Gastrocnemius medialis (tissue), 4 donors: Measurements from ENCODE around the gene FNDC3B. TPM values are rescaled to one million over a fixed set of nuclear protein-coding genes. Genes with fewer than 3 reads are reported as not detected.

Experiments used
- ATAC-seq, 2 donors: fragments of 150-250 bp; one replicate each; pipeline ENCODE4 v1.9.1; 2016
- DNase-seq, 2 donors: peaks; one replicate each; pipeline ENCODE4 v3.0.0-alpha.2; 2019
- H3K27ac ChIP-seq, 4 donors: fragments of 200-600 bp; sonication (generic); 1 replicate in 1 of 4; 2 replicates in 3 of 4; pipeline ENCODE4 v1.5.1; 2016 to 2018; ENCODE audit warnings: mild to moderate bottlenecking in 2 of 4, moderate library complexity in 1 of 4
- H3K27me3 ChIP-seq, 3 donors: fragments of 200-600 bp; sonication (generic) in 2 of 3; 1 replicate in 1 of 3; 2 replicates in 2 of 3; pipeline versions ENCODE4 v1.5.1 to v1.6.0; 2016 to 2019; ENCODE audit warnings: mild to moderate bottlenecking in 1 of 3, moderate library complexity in 1 of 3
- H3K36me3 ChIP-seq, 2 donors: fragments of 200-600 bp; sonication (generic) in 1 of 2; one replicate each; pipeline ENCODE4 v1.5.1; 2017 to 2018
- H3K4me1 ChIP-seq, 2 donors: fragments of 200-600 bp; sonication (generic) in 1 of 2; one replicate each; pipeline ENCODE4 v1.5.1; 2016 to 2017; ENCODE audit warnings: mild to moderate bottlenecking in 2 of 2
- H3K4me3 ChIP-seq, 4 donors: fragments of 200-600 bp; sonication (generic) in 3 of 4; 1 replicate in 1 of 4; 2 replicates in 3 of 4; pipeline ENCODE4 v1.5.1; 2016 to 2019; ENCODE audit warnings: mild to moderate bottlenecking in 2 of 4
- H3K9me3 ChIP-seq, 3 donors: fragments of 200-600 bp; sonication (generic) in 2 of 3; 1 replicate in 1 of 3; 2 replicates in 2 of 3; pipeline ENCODE4 v1.5.1; 2016 to 2019
- POLR2A ChIP-seq, 2 donors: fragments of 450-650 bp; IDR thresholded peaks; one replicate each; pipeline ENCODE4 v1.6.1; 2017; ENCODE audit warnings: antibody characterized with exemption in 2 of 2, mild to moderate bottlenecking in 2 of 2, moderate library complexity in 2 of 2
- in situ Hi-C, 4 donors: fragments of 200-750 bp; cut with MboI; loops; one replicate each; pipeline versions ENCODE4 v1.15.0 to v1.8.0; 2017; ENCODE audit warnings: low sequenced_read_pairs in 4 of 4
- intact Hi-C: fragments of 100-400 bp; cut with DNase I; formaldehyde crosslinking; loops from one replicate; pipeline ENCODE4 v1.15.1; 2023; ENCODE audit warnings: low total_unique reads
- total RNA-seq, 4 donors: library from RNA; depleted of rRNA; stranded (reverse); fragments of >200 nt; gene quantifications; one replicate each; pipeline versions ENCODE4 v1.1.0 to v1.2.3, GENCODE V29; 2016
- TF ChIP-seq, protein P1 (sequence below), 5 experiments: fragments of 450-650 bp in 3 of 5; fragments of 200-600 bp in 2 of 5; sonication (generic) in 2 of 5; IDR thresholded peaks in 4 of 5; conservative IDR thresholded peaks in 1 of 5; 1 replicate in 4 of 5; 2 replicates in 1 of 5; pipeline ENCODE4 v1.5.1; 2016 to 2019; ENCODE audit warnings: antibody characterized with exemption in 5 of 5, mild to moderate bottlenecking in 3 of 5, moderate library complexity in 3 of 5

The FNDC3B gene
- total RNA-seq, 4 donors from 2014 or later = 42.5 to 110 (median 74.2) TPM

DNA sequence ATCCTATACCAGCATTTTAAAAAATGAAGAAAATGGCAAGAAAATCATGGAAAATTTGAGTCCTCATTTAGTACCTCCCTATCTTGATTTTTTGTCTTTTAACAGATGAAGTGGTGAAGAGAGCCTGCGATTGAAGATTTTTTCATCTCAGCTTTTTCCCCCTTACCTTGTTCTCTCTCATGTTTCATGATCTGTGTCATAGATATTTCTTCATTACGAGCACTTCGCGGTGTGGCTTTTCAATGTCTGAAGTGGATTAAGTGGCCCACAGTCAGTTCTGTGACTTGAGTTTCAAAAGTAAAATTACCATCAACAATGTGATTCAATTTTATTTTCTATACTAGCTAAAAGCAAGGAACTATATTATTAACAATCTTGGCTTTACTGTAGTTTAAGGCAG lies 147.2 kb downstream of the FNDC3B start:
- Histone ChIP-seq H3K4me1 (peaks cover 39 to 53% of the 10 kb centered on the region in 2 donors), H3K4me3 (no peak overlapping the region), H3K36me3 (no peaks in the 10 kb centered on the region), H3K27me3 (no peaks in the 10 kb centered on the region), H3K27ac (peak overlapping the region in 1 of 4 donors; percentile 5), H3K9me3 (no peaks in the 10 kb centered on the region)
- TF ChIP-seq, protein P1, sequence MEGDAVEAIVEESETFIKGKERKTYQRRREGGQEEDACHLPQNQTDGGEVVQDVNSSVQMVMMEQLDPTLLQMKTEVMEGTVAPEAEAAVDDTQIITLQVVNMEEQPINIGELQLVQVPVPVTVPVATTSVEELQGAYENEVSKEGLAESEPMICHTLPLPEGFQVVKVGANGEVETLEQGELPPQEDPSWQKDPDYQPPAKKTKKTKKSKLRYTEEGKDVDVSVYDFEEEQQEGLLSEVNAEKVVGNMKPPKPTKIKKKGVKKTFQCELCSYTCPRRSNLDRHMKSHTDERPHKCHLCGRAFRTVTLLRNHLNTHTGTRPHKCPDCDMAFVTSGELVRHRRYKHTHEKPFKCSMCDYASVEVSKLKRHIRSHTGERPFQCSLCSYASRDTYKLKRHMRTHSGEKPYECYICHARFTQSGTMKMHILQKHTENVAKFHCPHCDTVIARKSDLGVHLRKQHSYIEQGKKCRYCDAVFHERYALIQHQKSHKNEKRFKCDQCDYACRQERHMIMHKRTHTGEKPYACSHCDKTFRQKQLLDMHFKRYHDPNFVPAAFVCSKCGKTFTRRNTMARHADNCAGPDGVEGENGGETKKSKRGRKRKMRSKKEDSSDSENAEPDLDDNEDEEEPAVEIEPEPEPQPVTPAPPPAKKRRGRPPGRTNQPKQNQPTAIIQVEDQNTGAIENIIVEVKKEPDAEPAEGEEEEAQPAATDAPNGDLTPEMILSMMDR (IDR thresholded peaks at IDR 0.05 in 4 of 5, conservative IDR thresholded peaks at IDR 0.05 in 1 of 5) = no peak
- no peak for TF ChIP-seq POLR2A (IDR thresholded peaks at IDR 0.05)
- DNase-seq (no peak), ATAC-seq (no peak)
- in situ Hi-C loops = no loop called here
- intact Hi-C loops = no loop called here

DNA sequence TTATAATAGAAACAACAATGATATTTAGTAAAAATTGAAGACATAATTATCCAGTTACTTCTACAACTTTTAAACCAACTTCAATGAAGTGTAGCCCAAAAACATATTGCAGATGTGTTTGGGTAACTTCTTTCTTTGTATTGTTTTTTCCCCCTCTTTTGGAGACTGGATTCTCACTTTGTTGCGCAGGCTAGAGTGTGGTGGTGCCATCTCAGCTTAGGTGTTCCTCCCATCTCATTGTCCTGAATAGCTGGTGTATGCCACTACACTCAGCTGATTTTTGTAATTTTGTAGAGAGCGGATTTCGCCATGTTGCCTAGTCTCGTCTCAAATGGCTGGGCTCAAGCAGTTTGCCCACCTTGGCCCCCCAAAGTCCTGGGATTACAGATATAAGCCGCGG lies 148.1 kb downstream of the FNDC3B start:
- intact Hi-C loops = no loop called here
- no peak for ATAC-seq
- no peak overlapping the region for H3K4me3 ChIP-seq
- no peak for DNase-seq
- in situ Hi-C loops = no loop called here
- peaks cover 30 to 48% of the 10 kb centered on the region in 2 donors for H3K4me1 ChIP-seq
- H3K36me3 ChIP-seq = no peaks in the 10 kb centered on the region
- no peak overlapping the region for H3K27ac ChIP-seq
- TF ChIP-seq, protein P1 (IDR thresholded peaks at IDR 0.05 in 4 of 5, conservative IDR thresholded peaks at IDR 0.05 in 1 of 5) = no peak
- TF ChIP-seq POLR2A (IDR thresholded peaks at IDR 0.05) = no peak
- no peaks in the 10 kb centered on the region for H3K9me3 ChIP-seq
- no peaks in the 10 kb centered on the region for H3K27me3 ChIP-seq

DNA sequence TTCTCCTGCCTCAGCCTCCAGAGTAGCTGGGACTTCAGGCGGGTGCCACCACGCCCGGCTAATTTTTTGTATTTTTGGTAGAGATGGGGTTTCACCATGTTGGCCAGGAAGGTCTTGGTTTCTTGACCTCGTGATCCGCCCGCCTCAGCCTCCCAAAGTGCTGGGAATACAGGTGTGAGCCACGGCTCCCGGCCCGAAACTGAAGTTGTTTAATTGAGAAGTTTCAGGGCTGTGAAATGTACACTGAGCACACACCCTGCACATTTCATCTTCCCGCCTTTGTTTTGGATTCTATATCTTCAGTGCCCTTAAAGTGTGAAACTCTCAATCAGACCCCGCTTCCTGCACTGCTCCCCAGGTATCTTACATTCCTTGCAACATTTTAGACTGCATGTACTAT lies 149.1 kb downstream of the FNDC3B start:
- Histone ChIP-seq H3K27ac (no peak overlapping the region), H3K4me1 (peaks cover 25 to 39% of the 10 kb centered on the region in 2 donors), H3K27me3 (no peaks in the 10 kb centered on the region), H3K36me3 (no peaks in the 10 kb centered on the region), H3K9me3 (no peaks in the 10 kb centered on the region), H3K4me3 (no peak overlapping the region)
- TF ChIP-seq POLR2A (IDR thresholded peaks at IDR 0.05) = no peak
- TF ChIP-seq, protein P1 (IDR thresholded peaks at IDR 0.05 in 4 of 5, conservative IDR thresholded peaks at IDR 0.05 in 1 of 5) = no peak
- DNase-seq = no peak
- ATAC-seq = no peak
- intact Hi-C loops (no loop called here), in situ Hi-C loops (no loop called here)

DNA sequence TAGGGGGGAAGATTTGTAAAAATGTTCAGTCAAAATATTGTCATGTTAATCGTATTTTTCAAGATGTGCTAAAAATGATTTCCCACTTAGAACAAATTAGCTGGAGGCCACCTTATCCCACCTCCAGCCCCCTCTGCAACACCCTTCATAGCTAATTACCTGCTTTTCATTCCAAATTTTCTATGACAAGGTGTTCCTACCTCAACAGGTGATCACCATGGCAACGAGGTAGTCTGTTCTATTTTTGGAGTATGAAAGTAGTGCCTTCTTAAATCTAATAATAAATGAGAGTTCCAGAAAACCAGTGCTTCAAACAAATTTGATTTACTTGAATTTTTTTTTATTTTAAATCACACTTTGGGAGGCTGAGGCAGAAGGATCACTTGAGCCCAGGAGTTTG lies 149.8 kb downstream of the FNDC3B start:
- no peak overlapping the region for H3K27ac ChIP-seq
- peaks cover 22 to 36% of the 10 kb centered on the region in 2 donors for H3K4me1 ChIP-seq
- ATAC-seq (no peak), DNase-seq (no peak)
- H3K27me3 ChIP-seq = no peaks in the 10 kb centered on the region
- H3K36me3 ChIP-seq = no peaks in the 10 kb centered on the region
- TF ChIP-seq, protein P1 (IDR thresholded peaks at IDR 0.05 in 4 of 5, conservative IDR thresholded peaks at IDR 0.05 in 1 of 5) = no peak
- TF ChIP-seq POLR2A (IDR thresholded peaks at IDR 0.05) = no peak
- H3K9me3 ChIP-seq = no peaks in the 10 kb centered on the region
- in situ Hi-C loops (no loop called here), intact Hi-C loops (no loop called here)
- no peak overlapping the region for H3K4me3 ChIP-seq

DNA sequence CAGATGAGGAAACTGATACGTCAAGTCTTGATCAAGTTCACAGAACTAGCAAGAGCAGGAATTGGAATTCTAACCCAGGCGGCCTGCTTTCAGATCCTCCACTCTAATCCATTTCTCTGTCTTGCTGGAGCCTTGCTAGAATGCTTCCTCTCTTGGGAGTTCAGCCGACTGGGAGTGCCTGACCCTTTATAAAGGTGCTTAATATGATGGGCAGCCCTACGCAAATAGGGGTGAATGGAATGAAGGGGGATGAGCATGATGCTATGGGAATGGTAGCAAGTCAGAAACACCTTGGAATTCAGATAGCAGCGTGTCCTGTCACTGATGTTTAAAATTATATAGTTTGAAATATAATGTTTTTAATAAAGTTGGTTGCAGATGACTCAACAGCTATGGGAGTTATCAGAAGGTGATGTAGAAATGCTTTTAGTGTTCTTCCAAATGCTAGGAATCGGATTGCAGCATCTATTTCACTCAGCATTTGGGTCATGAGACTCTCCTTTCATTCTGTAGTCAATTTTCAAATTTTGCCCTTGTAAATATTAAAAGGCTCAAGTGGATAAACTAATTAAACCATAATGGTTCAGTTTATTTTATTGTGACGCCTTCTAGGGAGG lies 150.7 kb downstream of the FNDC3B start:
- Histone ChIP-seq H3K9me3 (no peaks in the 10 kb centered on the region), H3K27ac (peak overlapping the region; percentile 2 to 52 (median 30)), H3K27me3 (no peaks in the 10 kb centered on the region), H3K4me3 (no peak overlapping the region), H3K36me3 (no peaks in the 10 kb centered on the region), H3K4me1 (peaks cover 22 to 36% of the 10 kb centered on the region in 2 donors)
- TF ChIP-seq, protein P1 (IDR thresholded peaks at IDR 0.05 in 4 of 5, conservative IDR thresholded peaks at IDR 0.05 in 1 of 5) = no peak
- no peak for TF ChIP-seq POLR2A (IDR thresholded peaks at IDR 0.05)
- ATAC-seq (peak in 1 of 2 donors; percentile 55), DNase-seq (no peak)
- in situ Hi-C loops = no loop called here
- intact Hi-C loops = no loop called here
